Left lung (tissue), 10 donors: ENCODE measurements around the gene CIDEB. TPM values are rescaled to one million over a fixed set of nuclear protein-coding genes. Genes with fewer than 3 reads are reported as not detected.

Experiments
- ATAC-seq: fragments of 200-7000 bp; cut with Tn5 transposase; one replicate; pipeline ENCODE4 v1.9.1; 2020; ENCODE audit warnings: moderate library complexity
- DNase-seq, 4 donors: peaks; one replicate each; pipeline ENCODE4 v3.0.0-alpha.2; 2013 to 2020
- H3K27ac ChIP-seq, 2 donors: fragments of 200-600 bp; sonication (generic) in 1 of 2; one replicate each; pipeline versions ENCODE4 v1.5.0 to v1.8.0; 2020 to 2021
- H3K27me3 ChIP-seq, 2 donors: fragments of 200-600 bp; sonication (generic) in 1 of 2; one replicate each; pipeline versions ENCODE4 v1.5.0 to v1.8.0; 2020 to 2021
- H3K36me3 ChIP-seq, 2 donors: fragments of 200-600 bp; sonication (generic) in 1 of 2; one replicate each; pipeline versions ENCODE4 v1.5.0 to v1.8.0; 2020 to 2021
- H3K4me1 ChIP-seq, 2 donors: fragments of 200-600 bp; one replicate each; pipeline ENCODE4 v1.8.0; 2021
- H3K4me3 ChIP-seq, 2 donors: fragments of 200-600 bp; sonication (generic) in 1 of 2; one replicate each; pipeline versions ENCODE4 v1.5.0 to v1.8.0; 2020 to 2021; ENCODE audit warnings: mild to moderate bottlenecking in 1 of 2
- H3K9me3 ChIP-seq, 2 donors: fragments of 200-600 bp; sonication (generic) in 1 of 2; one replicate each; pipeline versions ENCODE4 v1.5.0 to v1.8.0; 2020 to 2021
- intact Hi-C, 2 donors: fragments of 100-400 bp; cut with DNase I; formaldehyde crosslinking; loops; one replicate each; pipeline versions ENCODE4 v1.11.2 to v1.14.2; 2022
- polyA plus RNA-seq, 6 donors: library from polyadenylated mRNA; unstranded; fragments of 120-200 nt; gene quantifications; one replicate each; pipeline ENCODE4 v1.2.1, GENCODE V29; 2013; ENCODE audit not compliant: insufficient read length in 6 of 6
- total RNA-seq, 2 donors: library from RNA; stranded (reverse); fragmentation: NEBNext Ultra II Directional; extraction: Animal tissue kit (Norgen Biotek cat#: 25700); gene quantifications; one replicate each; pipeline ENCODE4 v1.2.1, GENCODE V29; 2021
- TF ChIP-seq, protein P1 (sequence below), 2 donors: fragments of 200-600 bp; sonication (generic) in 1 of 2; IDR thresholded peaks; one replicate each; pipeline versions ENCODE4 v1.5.0 to v1.8.0; 2021; ENCODE audit warnings: antibody characterized with exemption in 2 of 2
- donor health status: DM: no; HTN: yes; CAD: no.
- donor health status: DM: no; HTN: no; CAD: no.

Gene CIDEB
- total and polyA plus RNA-seq, 8 donors, result 9.2 to 22.7 (median 13.9) TPM

- H3K4me3 ChIP-seq, result peak within 1 kb of the TSS; percentile 77 to 84
- ATAC-seq (peak; percentile 91), DNase-seq (peak; percentile 72 to 97 (median 92))
- peaks cover 0 to 40% of the 10 kb centered on the region in 2 donors for H3K36me3 ChIP-seq
- H3K4me1 ChIP-seq, result peaks cover 23 to 54% of the 10 kb centered on the region in 2 donors
- no peaks in the 10 kb centered on the region for H3K9me3 ChIP-seq
- intact Hi-C loops, result no loop called here
- H3K27me3 ChIP-seq, result no peaks in the 10 kb centered on the region
- TF ChIP-seq, protein P1, sequence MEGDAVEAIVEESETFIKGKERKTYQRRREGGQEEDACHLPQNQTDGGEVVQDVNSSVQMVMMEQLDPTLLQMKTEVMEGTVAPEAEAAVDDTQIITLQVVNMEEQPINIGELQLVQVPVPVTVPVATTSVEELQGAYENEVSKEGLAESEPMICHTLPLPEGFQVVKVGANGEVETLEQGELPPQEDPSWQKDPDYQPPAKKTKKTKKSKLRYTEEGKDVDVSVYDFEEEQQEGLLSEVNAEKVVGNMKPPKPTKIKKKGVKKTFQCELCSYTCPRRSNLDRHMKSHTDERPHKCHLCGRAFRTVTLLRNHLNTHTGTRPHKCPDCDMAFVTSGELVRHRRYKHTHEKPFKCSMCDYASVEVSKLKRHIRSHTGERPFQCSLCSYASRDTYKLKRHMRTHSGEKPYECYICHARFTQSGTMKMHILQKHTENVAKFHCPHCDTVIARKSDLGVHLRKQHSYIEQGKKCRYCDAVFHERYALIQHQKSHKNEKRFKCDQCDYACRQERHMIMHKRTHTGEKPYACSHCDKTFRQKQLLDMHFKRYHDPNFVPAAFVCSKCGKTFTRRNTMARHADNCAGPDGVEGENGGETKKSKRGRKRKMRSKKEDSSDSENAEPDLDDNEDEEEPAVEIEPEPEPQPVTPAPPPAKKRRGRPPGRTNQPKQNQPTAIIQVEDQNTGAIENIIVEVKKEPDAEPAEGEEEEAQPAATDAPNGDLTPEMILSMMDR (IDR thresholded peaks at IDR 0.05), result peak; percentile 66 to 78
- H3K27ac ChIP-seq, result peak within 1 kb of the TSS; percentile 97 to 99
Measured at GRCh38 chr14:24271134-24271833, 36.5 kb downstream of the CIDEB start, which contains the start of gene RABGGTA. Gene RABGGTA (minus strand): TSS chr14:24271597. CDS start chr14:24271115, 482 bp downstream.

- Histone ChIP-seq H3K27ac (peak overlapping the region; percentile 97 to 99), H3K4me1 (peaks cover 23 to 47% of the 10 kb centered on the region in 2 donors), H3K36me3 (peaks cover 0 to 47% of the 10 kb centered on the region in 2 donors), H3K9me3 (no peaks in the 10 kb centered on the region), H3K4me3 (peak overlapping the region; percentile 77 to 84), H3K27me3 (no peaks in the 10 kb centered on the region)
- TF ChIP-seq, protein P1 (IDR thresholded peaks at IDR 0.05), result no peak
- peak in 1 of 4 donors; percentile 28 for DNase-seq
- ATAC-seq, result peak; percentile 7
- intact Hi-C loops, result no loop called here
Measured at GRCh38 chr14:24270537-24271133, 37.1 kb downstream of the CIDEB start.

DNA sequence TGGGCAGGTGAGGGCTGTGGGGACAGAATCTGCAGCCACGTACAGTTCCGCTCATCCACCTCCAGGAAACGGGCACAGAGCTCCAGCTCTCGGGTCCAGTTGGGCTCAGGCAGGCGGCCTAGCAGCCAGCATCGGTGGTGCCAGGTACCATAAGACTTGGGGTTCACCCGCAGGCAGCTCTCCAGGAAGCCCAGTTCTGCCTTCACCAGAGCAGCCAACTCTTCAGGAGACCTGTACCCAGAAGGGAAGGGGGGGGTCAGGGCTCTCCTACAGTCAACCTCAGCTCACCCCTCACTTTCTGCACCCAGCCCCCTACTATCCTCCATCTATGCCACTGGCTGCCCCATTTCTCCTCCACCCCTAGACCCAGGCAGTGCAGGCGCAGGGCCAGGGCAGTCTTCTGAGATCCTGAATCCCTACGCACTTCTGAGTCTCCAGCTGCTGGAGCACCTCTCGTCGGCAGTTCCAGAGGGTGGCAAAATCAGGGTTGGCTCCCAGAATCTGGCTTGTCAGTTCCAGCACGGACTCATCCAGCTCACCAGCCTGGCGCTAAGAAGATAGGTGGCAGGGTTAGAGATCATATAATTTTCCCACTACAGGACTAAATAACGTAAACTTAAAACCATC, 37.8 kb downstream of the CIDEB start:
- Histone ChIP-seq H3K4me3 (no peak overlapping the region), H3K36me3 (peaks cover 0 to 53% of the 10 kb centered on the region in 2 donors), H3K27ac (no peak overlapping the region), H3K4me1 (peaks cover 23 to 41% of the 10 kb centered on the region in 2 donors), H3K9me3 (no peaks in the 10 kb centered on the region), H3K27me3 (no peaks in the 10 kb centered on the region)
- TF ChIP-seq, protein P1 (IDR thresholded peaks at IDR 0.05), result no peak
- DNase-seq (peak in 1 of 4 donors; percentile 56), ATAC-seq (no peak)
- intact Hi-C loops, result no loop called here

DNA sequence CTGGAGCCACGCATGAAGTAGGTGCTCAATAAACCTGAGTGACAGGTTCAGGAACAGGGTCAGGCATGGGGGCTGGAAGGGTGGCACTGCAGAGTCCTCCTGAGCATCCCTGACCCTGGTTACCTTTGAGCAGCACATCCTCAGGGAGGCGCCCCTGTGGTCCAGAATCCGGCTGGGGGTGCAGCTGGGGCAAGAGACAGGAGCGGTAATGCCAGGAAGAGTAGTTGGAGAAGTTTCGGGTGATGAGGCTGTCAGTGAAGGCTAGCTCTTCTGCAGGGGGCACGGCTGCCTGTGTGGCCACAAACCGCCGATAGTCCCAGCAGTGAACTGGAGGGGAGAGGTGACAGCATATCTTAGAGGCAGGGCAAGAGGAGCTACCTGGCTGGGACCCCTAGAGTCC, 38.4 kb downstream of the CIDEB start:
- peaks cover 0 to 55% of the 10 kb centered on the region in 2 donors for H3K36me3 ChIP-seq
- peaks cover 23 to 35% of the 10 kb centered on the region in 2 donors for H3K4me1 ChIP-seq
- H3K9me3 ChIP-seq, result no peaks in the 10 kb centered on the region
- DNase-seq, result no peak
- ATAC-seq, result no peak
- no peaks in the 10 kb centered on the region for H3K27me3 ChIP-seq
- no peak overlapping the region for H3K27ac ChIP-seq
- intact Hi-C loops, result no loop called here
- TF ChIP-seq, protein P1 (IDR thresholded peaks at IDR 0.05), result no peak
- no peak overlapping the region for H3K4me3 ChIP-seq

- peaks cover 17 to 23% of the 10 kb centered on the region in 2 donors for H3K4me1 ChIP-seq
- H3K36me3 ChIP-seq, result peaks cover 0 to 55% of the 10 kb centered on the region in 2 donors
- no peaks in the 10 kb centered on the region for H3K9me3 ChIP-seq
- TF ChIP-seq, protein P1 (IDR thresholded peaks at IDR 0.05), result no peak
- no peak for DNase-seq
- ATAC-seq, result no peak
- no peak overlapping the region for H3K4me3 ChIP-seq
- H3K27me3 ChIP-seq, result no peaks in the 10 kb centered on the region
- intact Hi-C loops, result no loop called here
- no peak overlapping the region for H3K27ac ChIP-seq
Measured at GRCh38 chr14:24268225-24268624, 39.6 kb downstream of the CIDEB start.
